NCI-H1105 (cell line): ENCODE measurements around the gene DDTL.

Experiments used
- DNase-seq: peaks from one replicate; lab custom pipeline; 2025; lab: John Stamatoyannopoulos, UW

DDTL gene

DNA sequence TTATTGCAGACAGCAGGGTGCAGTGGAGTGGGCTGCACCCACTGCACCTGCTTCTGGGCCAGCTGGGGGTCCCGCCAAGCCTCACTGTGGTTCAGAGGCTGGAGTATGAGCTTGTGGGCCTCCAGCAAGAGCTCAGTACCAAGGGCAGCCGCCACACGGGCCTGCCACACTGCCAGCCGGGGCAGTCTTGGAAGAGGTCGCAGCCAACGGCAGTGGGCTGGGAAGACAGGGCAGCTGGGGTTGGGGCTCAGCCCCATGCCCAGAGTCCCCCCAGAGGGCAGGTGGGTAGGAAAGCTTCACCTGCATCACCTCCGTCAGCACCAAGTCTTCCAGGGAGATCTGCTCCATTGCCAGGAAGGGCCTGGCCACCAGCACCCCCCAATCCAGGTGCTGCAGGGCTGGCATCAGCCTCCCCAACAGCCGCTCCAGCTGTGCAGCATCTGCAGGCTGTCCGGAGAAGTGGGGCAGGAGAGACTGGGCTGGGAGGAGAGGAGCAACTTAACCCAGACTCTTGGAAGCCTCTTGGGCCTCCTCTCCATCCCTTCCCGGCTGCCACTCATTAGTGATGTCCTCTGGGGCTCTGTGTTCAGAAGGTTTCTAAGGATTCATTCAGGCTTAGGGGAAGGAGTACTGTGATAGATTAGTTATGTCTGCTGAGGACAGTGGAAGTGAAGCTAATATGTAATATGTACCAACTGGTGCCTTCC lies 39.7 kb downstream of the DDTL start:
- no peak for DNase-seq

GRCh38 chr22:24006914-24007214 lies 40.2 kb downstream of the DDTL start:
- no peak for DNase-seq

- DNase-seq: no peak
Observed at GRCh38 chr22:24007253-24008021, 40.7 kb downstream of the DDTL start.

GRCh38 chr22:24008022-24008283 lies 41.3 kb downstream of the DDTL start:
- no peak for DNase-seq

GRCh38 chr22:24008381-24009226 lies 41.9 kb downstream of the DDTL start:
- DNase-seq: no peak

GRCh38 chr22:24009227-24010017 lies 42.7 kb downstream of the DDTL start:
- DNase-seq: no peak

DNA sequence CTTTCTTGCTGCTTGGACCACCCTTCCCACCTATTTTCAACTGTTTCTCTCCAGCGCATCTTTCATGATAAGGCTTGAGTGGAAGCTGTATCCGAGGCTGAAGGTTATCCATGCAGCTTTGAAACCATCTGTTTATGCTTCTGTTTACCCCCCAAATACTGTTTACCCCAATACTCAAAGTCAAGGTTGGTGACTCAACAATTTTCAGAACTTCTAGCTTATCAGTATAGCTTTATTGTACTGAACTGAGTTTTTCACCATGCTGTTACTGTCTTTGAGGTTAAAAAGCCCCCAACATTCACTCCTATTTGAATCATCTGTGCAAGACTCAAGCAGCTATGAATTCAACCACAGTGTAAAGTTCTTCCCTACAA lies 43.3 kb downstream of the DDTL start:
- DNase-seq: no peak

DNA sequence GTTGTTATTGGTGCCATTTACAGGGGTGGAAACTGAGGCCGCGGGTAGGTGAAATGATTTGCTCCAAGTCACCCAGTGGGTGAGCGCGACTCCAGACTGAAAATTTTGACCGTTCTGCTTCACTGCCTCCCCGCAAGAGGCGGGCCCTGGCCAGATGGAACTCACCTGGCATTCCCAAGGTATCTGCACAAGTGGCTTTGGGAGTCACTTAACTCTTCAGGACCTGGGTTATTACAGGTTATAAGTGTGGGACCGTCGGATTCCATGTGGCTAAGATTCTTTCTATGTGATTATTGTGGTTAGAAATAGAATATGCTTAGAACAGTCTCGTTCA lies 45.0 kb downstream of the DDTL start:
- DNase-seq: no peak

DNA sequence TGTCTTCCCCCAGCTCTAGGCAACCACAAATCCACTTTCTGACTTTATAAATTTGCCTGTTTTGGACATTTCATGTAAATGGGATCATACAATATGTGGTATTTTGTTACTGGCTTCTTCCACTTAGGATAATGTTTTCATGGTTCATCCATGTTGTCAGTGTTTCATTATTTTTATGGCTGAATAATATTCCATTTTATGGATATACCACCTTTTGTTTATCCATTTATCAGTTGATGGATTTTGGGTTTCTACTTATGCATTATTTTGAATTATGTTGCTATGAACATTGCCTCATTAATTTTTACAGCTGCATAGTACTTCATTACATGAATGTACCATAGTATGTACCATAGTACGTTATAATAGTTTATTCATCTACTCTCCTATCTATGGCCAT lies 49.5 kb downstream of the DDTL start:
- no peak for DNase-seq

- DNase-seq: no peak
Observed at GRCh38 chr22:24021304-24021703, 54.6 kb downstream of the DDTL start.
